EH (cell line): ENCODE results near the gene SPNS2.

Experiments used
- DNase-seq: peaks from one replicate; pipeline ENCODE4 v3.0.0-alpha.2; 2015; ENCODE audit warnings: low read depth

Gene SPNS2

GRCh38 chr17:4498461-4499397 is at the start of gene SPNS2:
Gene SPNS2 (plus strand): TSS chr17:4498881. CDS start chr17:4499048, 167 bp downstream.
- peak; percentile 45 for DNase-seq

- DNase-seq, result no peak
These were observed 48.9 kb upstream of the SPNS2 start for GRCh38 chr17:4449736-4450135.

GRCh38 chr17:4450710-4451316 is 47.9 kb upstream of the SPNS2 start:
- no peak for DNase-seq

- no peak for DNase-seq
These were observed 44.7 kb upstream of the SPNS2 start for GRCh38 chr17:4453812-4454591.

GRCh38 chr17:4460661-4461060 is 38.0 kb upstream of the SPNS2 start:
- DNase-seq, result no peak

GRCh38 chr17:4463818-4464476 is 34.7 kb upstream of the SPNS2 start:
- no peak for DNase-seq

- no peak for DNase-seq
These were observed 32.9 kb upstream of the SPNS2 start for GRCh38 chr17:4465786-4466185.

GRCh38 chr17:4467287-4467686 is 31.4 kb upstream of the SPNS2 start:
- no peak for DNase-seq

- DNase-seq, result no peak
These were observed 29.1 kb upstream of the SPNS2 start for GRCh38 chr17:4469552-4469951.

GRCh38 chr17:4472286-4472685 is 26.4 kb upstream of the SPNS2 start:
- no peak for DNase-seq

- DNase-seq, result no peak
These were observed 24.6 kb upstream of the SPNS2 start for GRCh38 chr17:4474093-4474492.

- DNase-seq, result peak; percentile 38
These were observed 23.7 kb upstream of the SPNS2 start for GRCh38 chr17:4475001-4475400.

GRCh38 chr17:4475463-4475862 is 23.2 kb upstream of the SPNS2 start:
- DNase-seq, result no peak

- no peak for DNase-seq
These were observed 22.7 kb upstream of the SPNS2 start for GRCh38 chr17:4476017-4476416.

GRCh38 chr17:4476511-4477070 is 22.1 kb upstream of the SPNS2 start:
- no peak for DNase-seq

- no peak for DNase-seq
These were observed 21.4 kb upstream of the SPNS2 start for GRCh38 chr17:4477255-4477791.

GRCh38 chr17:4478318-4478830 is 20.3 kb upstream of the SPNS2 start:
- DNase-seq, result no peak

GRCh38 chr17:4479340-4479981 is 19.2 kb upstream of the SPNS2 start:
- DNase-seq, result no peak

GRCh38 chr17:4479982-4480751 is 18.5 kb upstream of the SPNS2 start:
- no peak for DNase-seq
